ENCODE measurements around the gene C1D.
"Not testable (repeated sequence)": the region's sequence is repeated elsewhere in the genome, so short reads cannot be mapped to it uniquely, and the experiment has no call there.

The C1D gene

DNA sequence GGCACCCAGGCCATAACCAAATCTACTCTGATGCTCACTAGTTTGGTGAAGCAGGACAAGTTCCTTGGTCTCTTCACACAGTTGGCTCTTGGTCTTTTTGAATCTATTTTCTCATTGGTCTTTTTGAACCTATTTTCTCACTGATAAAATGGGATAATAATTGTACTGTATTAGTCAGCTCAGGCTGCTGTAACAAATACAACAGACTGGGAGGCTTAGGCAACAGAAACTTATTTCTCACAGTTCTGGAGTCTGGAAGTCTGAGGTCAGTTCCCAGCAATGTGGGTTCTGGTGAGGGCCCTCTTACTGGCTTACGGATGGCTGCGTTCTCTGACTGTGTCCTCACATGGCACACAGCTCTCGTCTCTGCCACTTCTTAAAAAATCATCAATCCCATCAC lies 63.5 kb downstream of the C1D start:
- no peak for DNase-seq (ENCODE audit: low spot score)

DNA sequence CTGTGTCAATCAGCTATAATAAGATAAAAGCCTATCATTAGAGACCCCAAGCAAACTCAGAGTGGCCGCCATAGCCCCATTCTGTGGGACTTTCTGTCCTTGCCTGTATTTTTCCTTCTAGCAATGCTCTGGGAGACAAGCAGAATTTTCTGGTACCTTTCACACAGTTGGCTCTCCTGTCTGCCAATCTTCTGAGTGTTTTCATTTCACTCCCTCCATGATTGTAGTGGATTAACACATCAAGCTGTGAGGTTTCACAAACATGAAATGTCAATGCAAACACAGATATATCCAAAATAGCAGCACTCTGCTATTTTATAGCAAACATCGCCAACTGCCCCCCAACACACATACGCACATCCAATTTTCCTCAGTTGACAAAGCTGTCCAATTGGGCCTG lies 64.9 kb downstream of the C1D start:
- no peak for DNase-seq (ENCODE audit: low spot score)

DNA sequence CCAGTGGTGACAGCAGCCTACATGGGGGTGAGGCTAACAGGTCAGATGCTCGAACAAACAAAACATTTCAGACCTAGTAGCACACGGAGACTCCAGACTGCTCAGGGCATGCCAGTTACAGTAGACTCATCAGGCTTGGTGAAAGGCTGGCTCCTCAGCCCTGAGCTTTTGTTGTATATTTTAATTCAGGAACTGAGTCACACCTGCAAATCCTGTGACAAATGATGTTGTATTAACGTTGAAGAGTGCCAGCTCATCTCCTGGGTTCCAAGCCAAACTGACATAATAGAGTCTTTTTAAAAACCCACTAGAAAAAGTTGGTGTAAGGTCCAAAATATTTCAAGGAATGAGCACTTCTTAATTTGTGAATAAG lies 65.3 kb downstream of the C1D start:
- no peak for DNase-seq (ENCODE audit: low spot score)

DNA sequence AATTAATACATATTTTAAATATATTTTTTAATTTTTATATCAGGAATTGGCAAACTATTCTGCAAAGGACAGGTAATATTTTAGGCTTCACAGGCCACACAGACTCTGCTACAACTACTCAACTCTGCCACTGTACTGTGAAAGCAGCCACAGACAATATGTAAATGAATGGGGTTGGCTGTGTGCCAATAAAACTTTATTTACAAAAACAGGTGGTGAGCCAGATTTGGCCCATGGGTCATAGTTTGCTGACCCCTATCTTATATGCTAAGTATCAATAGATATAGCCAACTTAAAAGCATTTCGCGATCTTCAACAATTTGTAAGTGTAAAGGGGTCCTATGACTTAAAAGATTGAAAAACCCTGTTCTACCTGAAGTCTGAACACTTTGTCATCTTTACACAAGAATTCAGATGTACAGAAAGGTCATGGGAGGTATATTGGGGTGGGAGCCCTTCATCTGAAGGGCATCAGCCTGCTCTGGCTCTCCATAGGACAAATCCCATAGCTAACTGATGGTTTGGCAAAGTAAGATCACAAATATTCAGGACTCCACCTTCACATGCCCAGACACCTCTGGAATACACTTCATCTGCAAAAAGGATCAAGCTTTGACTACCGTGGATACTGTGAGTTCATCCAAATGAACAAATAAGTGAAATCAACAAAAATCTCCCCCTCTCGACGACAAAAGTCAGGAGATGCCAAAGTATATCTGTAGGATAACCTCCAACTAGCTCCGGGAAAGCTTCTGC lies 65.9 kb downstream of the C1D start:
- no peak for DNase-seq (ENCODE audit: low spot score)

DNA sequence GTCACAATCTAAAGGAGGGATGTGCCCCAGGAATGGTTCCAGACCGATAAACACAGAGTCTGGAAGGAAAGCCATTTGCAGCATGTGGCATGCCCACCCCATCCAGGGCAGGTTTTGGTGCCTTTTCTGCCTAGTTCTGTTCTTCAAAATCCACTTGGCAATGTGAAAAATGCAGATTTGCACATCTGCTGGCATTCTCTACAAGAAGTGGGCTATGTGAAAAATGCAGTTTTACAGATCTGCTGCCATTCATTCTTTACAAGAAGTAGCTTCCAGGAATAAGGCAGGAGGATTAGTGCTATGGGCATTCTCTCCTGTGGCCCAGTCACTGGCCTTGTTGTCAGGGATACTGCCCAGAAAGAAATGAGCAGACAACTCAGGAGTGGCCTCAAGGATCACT lies 68.1 kb downstream of the C1D start:
- no peak for DNase-seq (ENCODE audit: low spot score)

DNA sequence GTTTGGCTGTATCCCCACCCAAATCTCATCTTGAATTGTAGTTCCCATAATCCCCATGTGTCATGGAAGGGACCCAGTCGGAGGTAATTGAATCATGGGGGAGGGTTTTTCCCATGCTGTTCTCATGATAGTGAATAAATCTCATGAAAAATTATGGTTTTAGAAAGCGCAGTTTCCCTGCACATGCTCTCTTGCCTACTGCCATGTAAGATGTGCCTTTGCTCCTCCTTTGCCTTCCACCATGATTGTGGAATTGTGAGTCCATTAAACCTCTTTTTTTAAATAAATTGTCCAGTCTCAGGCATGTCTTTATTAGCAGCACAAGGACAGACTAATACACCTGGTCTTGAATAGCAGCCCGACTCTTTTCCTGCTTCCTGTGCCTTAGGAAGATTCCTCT lies 68.7 kb downstream of the C1D start:
- not testable (repeated sequence) for DNase-seq (ENCODE audit: low spot score)

DNA sequence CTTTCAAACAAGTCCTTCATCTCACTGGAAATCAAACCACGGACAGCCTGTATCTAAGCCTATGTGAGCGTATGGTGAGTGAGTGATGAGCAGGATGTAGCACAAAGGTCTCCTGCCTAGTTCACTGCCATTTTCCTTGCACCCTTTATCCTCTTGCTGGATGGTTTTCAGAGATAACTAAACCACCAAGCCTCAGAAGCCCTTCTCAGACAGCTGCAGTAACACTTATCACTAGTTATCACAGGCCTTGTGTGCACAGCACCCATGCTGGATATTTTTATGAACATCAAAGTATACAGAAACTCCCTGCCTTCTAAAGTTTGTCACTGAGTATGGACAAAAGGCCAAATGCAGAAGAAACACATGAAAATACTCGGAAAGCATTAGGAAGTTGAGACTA lies 69.5 kb downstream of the C1D start:
- DNase-seq (ENCODE audit: low spot score): no peak

DNA sequence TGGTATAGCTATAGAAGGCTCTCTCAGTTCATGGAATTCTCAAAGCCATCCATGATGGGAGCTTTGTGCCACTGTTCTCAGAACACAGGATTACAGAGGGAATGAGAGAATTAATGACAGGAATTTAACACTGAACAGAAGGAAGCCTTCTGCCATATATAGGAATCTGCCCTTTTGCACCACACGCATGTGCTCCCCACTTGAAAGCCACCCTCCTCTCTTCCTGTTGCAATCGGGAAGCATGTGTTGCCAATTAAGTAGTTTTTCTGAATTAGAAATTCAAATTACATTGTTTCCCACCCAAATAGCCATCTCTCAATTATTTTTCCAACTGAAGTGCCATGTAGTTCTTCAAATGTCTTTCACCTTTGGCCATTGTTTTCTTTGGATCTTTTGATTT lies 71.3 kb downstream of the C1D start:
- no peak for DNase-seq (ENCODE audit: low spot score)

All from ecto neural progenitor cell (in vitro differentiated cells).